MCF 10A (cell line): ENCODE data around the gene CREB3L2. TPM values are rescaled to one million over a fixed set of nuclear protein-coding genes. Genes with fewer than 3 reads are reported as not detected.

ENCODE experiments used
- BruUV-seq: library from RNA; stranded (reverse); fragments of 400-500 nt; replicated peaks from 2 replicates; lab custom pipeline; 2021; lab: Mats Ljungman, UMichigan
- CTCF ChIA-PET: fragments of 300-600 bp; sonication (Branson Sonifier 250); formaldehyde crosslinking; extraction: SDS; loops from one replicate; lab custom pipeline; 2021; ENCODE audit warnings: antibody characterized with exemption, inconsistent platforms; lab: Yijun Ruan, JAX
- POLR2A ChIA-PET: fragments of 300-600, 350-650 bp; sonication (Branson Sonifier 250); formaldehyde crosslinking; extraction: SDS; loops from one replicate; lab custom pipeline; 2020; ENCODE audit warnings: antibody characterized with exemption, inconsistent platforms; lab: Yijun Ruan, JAX
- DNase-seq: peaks from one replicate; pipeline ENCODE4 v3.0.0-alpha.2; 2018; ENCODE audit not compliant: unreplicated experiment
- H3K27ac Mint-ChIP-seq: one replicate; pipeline ENCODE4 v1.8.0; 2022; ENCODE audit warnings: mild to moderate bottlenecking, low read depth, mixed read lengths; ENCODE audit not compliant: unreplicated experiment
- H3K27me3 Mint-ChIP-seq: one replicate; pipeline ENCODE4 v1.8.0; 2022; ENCODE audit warnings: mixed read lengths; ENCODE audit not compliant: insufficient read depth, unreplicated experiment
- H3K36me3 Mint-ChIP-seq: one replicate; pipeline ENCODE4 v1.8.0; 2022; ENCODE audit warnings: mild to moderate bottlenecking, moderate library complexity, mixed read lengths; ENCODE audit not compliant: insufficient read depth, unreplicated experiment
- H3K4me1 Mint-ChIP-seq: one replicate; pipeline ENCODE4 v1.8.0; 2022; ENCODE audit warnings: mixed read lengths; ENCODE audit not compliant: insufficient read depth, unreplicated experiment
- H3K4me3 Mint-ChIP-seq: one replicate; pipeline ENCODE4 v1.8.0; 2022; ENCODE audit warnings: mild to moderate bottlenecking, moderate library complexity, mixed read lengths; ENCODE audit not compliant: unreplicated experiment
- H3K9me3 Mint-ChIP-seq: one replicate; pipeline ENCODE4 v1.8.0; 2022; ENCODE audit warnings: mixed read lengths; ENCODE audit not compliant: unreplicated experiment
- CTCF ChIP-seq: fragments of 200-600 bp; IDR thresholded peaks from one replicate; pipeline ENCODE4 v1.8.0; 2022; ENCODE audit warnings: antibody characterized with exemption, mild to moderate bottlenecking; ENCODE audit not compliant: unreplicated experiment
- intact Hi-C: fragments of 100-400 bp; cut with micrococcal nuclease; formaldehyde crosslinking; loops from 2 replicates; pipeline ENCODE4 v1.14.1; 2022
- total RNA-seq: library from RNA; stranded (reverse); gene quantifications from 2 replicates; pipeline ENCODE4 v1.2.3, GENCODE V29; 2022

Gene CREB3L2
- total RNA-seq, 1 experiment from 2014 or later, result 74.2 TPM

- Mint-ChIP-seq H3K9me3 (no peaks in the 10 kb centered on the region), H3K27me3 (no peaks in the 10 kb centered on the region), H3K4me1 (no peaks in the 10 kb centered on the region), H3K36me3 (no peaks in the 10 kb centered on the region), H3K27ac (no peak overlapping the region), H3K4me3 (peak overlapping the region; percentile 59)
- no peak for TF ChIP-seq CTCF
- BruUV-seq, result no TSS peak
- ChIA-PET POLR2A (no interaction called here), CTCF (no interaction called here)
- no peak for DNase-seq
- intact Hi-C loops, result no loop called here
Observed at GRCh38 chr7:137846549-137846826, 155.4 kb downstream of the CREB3L2 start.

GRCh38 chr7:137844677-137845425 is 157.0 kb downstream of the CREB3L2 start:
- no peaks in the 10 kb centered on the region for H3K9me3 Mint-ChIP-seq
- intact Hi-C loops, result no loop called here
- H3K4me3 Mint-ChIP-seq, result no peak overlapping the region
- ChIA-PET POLR2A (no interaction called here), CTCF (interaction anchor here (0.6 to 2.4 kb wide), 5 partner anchors 98 to 1244 kb away, joined by 3 to 9 read pairs (median 5); no protein-coding TSS in a partner anchor)
- no TSS peak for BruUV-seq
- H3K27me3 Mint-ChIP-seq, result no peaks in the 10 kb centered on the region
- H3K4me1 Mint-ChIP-seq, result no peaks in the 10 kb centered on the region
- no peak for DNase-seq
- no peak for TF ChIP-seq CTCF
- no peak overlapping the region for H3K27ac Mint-ChIP-seq
- H3K36me3 Mint-ChIP-seq, result no peaks in the 10 kb centered on the region

- Mint-ChIP-seq H3K4me3 (no peak overlapping the region), H3K9me3 (no peaks in the 10 kb centered on the region), H3K27ac (peak overlapping the region; percentile 24), H3K27me3 (no peaks in the 10 kb centered on the region), H3K36me3 (no peaks in the 10 kb centered on the region), H3K4me1 (no peaks in the 10 kb centered on the region)
- BruUV-seq, result no TSS peak
- intact Hi-C loops, result no loop called here
- ChIA-PET POLR2A (no interaction called here), CTCF (interaction anchor here (0.6 to 1.8 kb wide), 3 partner anchors 14 to 233 kb away, joined by 3 to 8 read pairs (median 3); no protein-coding TSS in a partner anchor)
- no peak for DNase-seq
- TF ChIP-seq CTCF, result no peak
Observed at GRCh38 chr7:137839903-137840779, 161.7 kb downstream of the CREB3L2 start.

GRCh38 chr7:137838706-137839315 is 163.1 kb downstream of the CREB3L2 start:
- Mint-ChIP-seq H3K36me3 (peaks cover 6% of the 10 kb centered on the region), H3K4me3 (no peak overlapping the region), H3K27ac (no peak overlapping the region), H3K27me3 (no peaks in the 10 kb centered on the region), H3K9me3 (no peaks in the 10 kb centered on the region), H3K4me1 (no peaks in the 10 kb centered on the region)
- intact Hi-C loops, result no loop called here
- DNase-seq, result no peak
- POLR2A ChIA-PET, result interaction anchor here (0.6 kb wide), 1 partner anchor 54 kb away, joined by 3 read pairs; no protein-coding TSS in a partner anchor
- TF ChIP-seq CTCF, result no peak
- no TSS peak for BruUV-seq
- CTCF ChIA-PET, result interaction anchor here (1.0 to 2.0 kb wide), 2 partner anchors 11 to 182 kb away, joined by 4 to 10 read pairs; no protein-coding TSS in a partner anchor
